ENCODE measurements around the gene CARD9.

CARD9 gene

DNA sequence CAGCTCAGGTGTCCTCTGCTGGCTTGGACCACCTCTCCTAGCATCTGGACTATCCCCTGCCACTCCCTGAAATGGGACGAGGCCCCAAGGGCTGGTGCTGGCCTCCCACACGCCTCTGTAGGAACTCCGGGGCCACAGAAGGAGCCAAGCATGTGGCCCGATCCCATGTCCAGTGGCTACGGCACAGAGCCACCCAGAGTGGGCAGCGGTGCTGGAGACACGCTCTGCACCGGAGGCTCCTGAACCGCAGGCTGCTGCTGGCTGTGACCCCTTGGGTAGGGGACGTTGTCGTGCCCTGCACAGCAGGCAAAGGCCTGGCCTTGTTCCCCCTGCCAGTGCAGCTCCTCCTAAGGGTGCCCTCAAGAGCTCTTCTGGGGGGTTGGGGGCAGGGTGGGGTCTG lies 6.4 kb upstream of the CARD9 start:
- DNase-seq, result no peak

DNA sequence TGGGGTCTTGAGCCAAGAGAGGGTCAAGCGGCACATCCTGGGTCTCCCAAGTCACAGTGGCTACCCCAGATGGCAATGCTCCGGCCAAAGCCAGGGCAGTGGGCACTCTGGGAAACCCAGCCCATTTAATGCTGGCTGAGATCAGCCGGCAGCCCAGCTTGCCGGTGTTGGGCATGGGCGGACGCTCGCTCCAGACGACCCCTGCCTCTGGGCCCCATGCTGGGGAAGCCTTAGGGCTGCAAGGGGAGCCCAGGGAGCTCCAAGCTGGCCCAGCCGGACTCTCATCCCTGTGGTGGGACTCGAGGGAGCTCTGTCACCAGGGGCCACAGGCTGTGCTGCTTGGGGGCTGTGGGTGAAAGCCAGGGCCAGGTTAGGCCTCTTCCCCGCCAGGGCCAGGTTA lies 5.9 kb upstream of the CARD9 start:
- DNase-seq, result no peak

GRCh38 chr9:136379003-136379287 lies 5.5 kb upstream of the CARD9 start:
- DNase-seq, result no peak

DNA sequence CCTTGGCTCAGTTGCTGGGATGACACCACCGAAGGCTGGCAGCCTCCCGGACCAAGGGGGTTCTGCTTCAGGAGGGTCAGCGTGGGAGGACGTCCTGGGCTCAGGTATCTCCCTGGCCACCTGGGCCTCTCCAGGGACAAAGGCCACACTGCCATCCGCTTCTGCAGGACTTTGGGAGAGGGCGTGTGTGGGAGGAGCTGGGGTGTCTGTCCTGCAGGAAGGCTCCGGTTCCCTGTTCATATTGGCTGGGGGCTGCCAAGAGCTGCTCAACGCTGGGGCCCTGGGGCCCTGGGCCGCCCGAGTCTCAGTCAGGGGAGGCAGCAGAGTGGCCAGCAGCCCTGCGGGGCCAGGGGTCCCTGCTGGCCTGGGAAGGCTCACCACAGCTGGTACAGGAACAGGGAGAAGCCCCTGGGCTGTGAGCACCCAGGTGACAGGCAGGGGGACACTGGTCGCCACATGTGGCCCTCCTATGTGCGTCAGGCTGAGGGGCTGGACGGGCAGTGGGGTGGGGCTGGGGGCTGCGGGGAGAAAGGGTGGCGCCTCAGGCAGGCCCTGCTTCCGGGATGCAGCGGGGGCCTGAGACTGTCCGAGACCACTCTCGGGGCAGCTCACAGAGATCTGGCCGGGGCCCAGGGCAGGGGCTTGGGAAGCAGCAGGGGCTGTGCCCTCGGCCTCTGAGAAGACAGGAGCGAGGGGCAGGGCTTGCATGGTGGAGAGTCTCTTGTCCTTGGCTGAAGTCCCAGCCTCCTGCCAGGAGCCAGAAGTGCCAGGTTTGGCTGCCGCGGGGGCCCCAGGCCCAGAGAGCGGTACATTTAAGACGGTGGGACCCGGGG lies 4.9 kb upstream of the CARD9 start:
- no peak for DNase-seq

GRCh38 chr9:136377341-136378169 lies 4.1 kb upstream of the CARD9 start:
- DNase-seq, result no peak

DNA sequence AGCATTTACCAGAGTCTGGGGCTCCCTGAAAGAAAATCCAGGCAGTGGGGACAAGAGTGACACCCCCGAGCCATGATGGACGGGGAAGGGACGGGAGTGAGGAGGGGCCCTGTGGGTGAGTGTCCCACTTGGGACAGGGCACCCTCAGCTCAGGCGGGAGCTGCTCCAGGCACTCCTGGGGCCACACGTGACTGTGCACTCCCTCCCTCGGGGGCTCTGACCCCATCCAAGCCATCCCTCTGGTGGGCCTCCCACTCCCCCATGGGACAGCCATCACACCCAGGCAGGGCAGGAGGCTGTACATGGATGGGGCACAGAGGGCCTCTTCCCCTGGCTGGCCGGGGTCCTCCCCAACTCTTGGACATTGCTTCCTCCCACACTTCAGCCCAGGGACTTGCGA lies 3.0 kb upstream of the CARD9 start:
- DNase-seq, result no peak

GRCh38 chr9:136375096-136375495 lies 1.6 kb upstream of the CARD9 start:
- DNase-seq, result no peak

DNA sequence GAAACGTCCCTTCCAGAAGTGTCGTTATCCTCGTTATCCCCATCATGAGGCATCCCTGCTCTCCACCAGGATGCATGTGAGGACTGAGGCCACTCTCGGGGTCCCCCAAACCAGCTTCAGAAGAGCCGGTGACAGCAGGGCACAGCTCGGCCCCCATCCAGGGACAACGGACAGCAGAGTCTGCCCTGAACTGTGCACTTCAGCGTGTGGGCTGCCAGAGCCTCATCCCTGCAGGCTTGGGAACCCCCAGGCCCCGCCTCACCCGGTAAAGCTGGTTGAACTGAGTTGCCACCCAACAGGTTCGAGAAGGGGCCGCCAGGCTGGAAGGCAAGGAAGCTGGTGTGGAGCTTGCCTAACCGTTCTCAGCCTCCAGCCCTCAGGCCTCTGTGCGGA lies 710 bp upstream of the CARD9 start:
- DNase-seq, result no peak

GRCh38 chr9:136372561-136373299 lies 739 bp downstream of the CARD9 start:
- DNase-seq, result no peak

DNA sequence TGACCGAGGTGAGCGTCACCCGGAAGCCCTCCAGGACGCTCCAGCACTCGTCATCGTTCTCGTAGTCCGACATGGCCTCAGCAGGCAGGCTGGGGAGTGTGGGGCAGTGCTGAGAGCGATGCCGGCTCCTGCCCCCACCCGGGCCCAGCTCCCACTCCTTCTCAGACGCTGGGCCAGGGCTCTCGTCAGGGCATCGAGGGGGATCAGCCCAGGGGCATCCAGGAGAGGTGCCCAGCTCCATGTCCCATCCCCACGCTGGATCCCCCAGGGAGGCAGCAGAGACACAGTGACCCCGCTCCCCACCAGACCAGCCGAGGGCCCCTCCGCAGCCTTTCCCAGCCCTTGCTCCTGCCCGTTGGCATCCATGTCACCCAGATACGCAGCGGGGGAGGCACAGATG lies 1.5 kb downstream of the CARD9 start:
- DNase-seq, result no peak

DNA sequence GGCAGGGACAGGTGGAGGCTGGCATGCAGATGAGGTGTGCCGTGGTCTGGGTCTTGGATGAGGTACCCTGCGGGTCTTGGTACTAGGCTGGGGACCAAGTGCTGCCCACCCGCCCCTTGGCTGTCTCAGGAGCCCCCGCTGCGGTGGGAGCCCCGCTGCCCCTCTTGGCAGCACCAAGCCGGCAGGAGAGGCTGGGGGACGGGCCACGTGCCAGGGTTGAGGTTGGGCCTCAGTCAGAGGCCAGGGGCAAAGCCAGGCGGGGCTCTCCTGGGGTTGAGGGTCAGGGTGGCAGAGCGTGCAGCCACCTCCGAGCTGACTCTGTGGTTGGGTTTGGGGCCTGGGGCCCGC lies 2.0 kb downstream of the CARD9 start:
- DNase-seq, result no peak

GRCh38 chr9:136370687-136371532 lies 2.6 kb downstream of the CARD9 start:
- no peak for DNase-seq

DNA sequence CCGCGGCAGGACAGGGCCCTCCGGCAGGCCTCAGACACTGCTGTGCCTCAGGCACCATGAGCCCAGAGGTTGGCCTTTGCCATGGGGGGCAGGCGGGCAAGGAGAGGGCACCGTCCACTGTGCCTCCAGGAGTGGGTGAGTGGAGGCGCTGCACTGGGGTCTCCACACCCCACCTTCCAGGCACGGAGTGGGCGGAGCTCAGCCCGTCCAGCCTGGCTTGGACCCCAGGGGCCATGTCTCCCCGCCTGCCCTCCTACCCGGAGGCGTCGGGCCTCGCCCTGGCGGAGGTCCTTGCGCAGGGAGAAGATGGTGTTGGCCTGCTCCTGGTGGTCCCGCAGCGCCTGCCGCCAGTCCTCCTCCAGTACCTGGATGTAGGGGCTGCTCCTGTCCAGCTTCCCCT lies 3.4 kb downstream of the CARD9 start:
- no peak for DNase-seq

GRCh38 chr9:136368190-136368589 lies 5.3 kb downstream of the CARD9 start:
- no peak for DNase-seq

DNA sequence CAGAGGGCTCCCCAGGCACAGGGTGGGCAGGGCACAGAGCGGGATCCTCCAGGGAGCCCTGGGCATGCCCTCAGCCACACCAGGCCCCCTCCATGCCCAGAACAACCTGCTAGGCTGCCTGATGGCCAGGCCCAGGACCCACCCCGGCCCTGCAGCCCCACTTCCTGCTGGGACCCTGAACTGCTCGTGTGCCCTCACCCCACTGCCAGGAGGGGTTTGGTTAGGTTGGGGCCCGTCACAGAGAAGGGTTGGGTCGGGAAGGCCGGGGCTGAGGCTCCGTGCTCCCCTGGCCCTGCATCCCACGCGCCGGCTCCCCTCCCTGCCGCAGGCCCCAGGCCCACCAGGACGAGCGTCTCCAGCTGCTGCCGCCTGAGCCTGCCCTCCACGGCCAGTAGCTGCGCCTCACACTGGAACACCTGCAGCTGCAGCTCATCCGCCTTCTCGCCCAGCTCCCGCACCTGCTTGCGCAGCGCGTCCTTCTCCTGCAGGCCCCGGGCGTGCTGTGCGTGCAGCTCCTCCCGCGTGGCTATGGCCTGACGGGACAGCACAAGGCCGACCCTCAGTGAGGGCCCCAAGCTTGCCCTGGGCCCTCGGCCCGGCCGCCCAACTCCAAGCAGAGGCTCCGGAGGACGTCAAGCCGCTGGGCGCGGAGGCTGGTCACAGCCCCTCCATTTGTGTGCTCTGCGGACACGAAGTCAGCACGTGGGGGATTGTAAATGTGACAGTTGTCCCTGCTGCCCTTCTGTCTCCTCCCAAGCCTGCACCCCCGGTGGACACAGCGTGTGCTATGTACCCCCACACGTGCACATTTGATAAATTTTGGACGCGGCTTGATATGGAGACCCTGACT lies 5.9 kb downstream of the CARD9 start:
- no peak for DNase-seq

DNA sequence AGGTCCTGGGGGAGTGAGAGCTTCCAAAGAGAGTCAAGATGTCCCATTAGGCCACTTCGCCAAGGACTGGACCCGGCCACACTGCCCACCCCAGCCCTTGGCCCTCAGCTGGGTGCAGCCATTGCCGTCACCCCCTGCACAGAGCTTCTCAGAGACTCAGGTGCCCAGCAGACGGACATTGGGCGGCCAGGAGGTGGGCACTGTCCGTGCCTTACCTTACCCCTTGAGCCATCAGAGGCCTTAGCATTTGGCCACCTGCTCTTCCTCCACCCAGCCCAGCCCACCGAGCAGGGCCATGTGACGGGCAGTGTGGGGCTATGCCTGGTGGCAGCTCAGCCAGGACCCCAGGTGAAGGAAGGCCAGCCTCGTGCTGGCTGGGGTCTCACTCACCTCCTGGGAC lies 6.6 kb downstream of the CARD9 start:
- DNase-seq, result no peak

- DNase-seq, result no peak
These were observed 7.7 kb downstream of the CARD9 start for GRCh38 chr9:136365775-136366222.

DNA sequence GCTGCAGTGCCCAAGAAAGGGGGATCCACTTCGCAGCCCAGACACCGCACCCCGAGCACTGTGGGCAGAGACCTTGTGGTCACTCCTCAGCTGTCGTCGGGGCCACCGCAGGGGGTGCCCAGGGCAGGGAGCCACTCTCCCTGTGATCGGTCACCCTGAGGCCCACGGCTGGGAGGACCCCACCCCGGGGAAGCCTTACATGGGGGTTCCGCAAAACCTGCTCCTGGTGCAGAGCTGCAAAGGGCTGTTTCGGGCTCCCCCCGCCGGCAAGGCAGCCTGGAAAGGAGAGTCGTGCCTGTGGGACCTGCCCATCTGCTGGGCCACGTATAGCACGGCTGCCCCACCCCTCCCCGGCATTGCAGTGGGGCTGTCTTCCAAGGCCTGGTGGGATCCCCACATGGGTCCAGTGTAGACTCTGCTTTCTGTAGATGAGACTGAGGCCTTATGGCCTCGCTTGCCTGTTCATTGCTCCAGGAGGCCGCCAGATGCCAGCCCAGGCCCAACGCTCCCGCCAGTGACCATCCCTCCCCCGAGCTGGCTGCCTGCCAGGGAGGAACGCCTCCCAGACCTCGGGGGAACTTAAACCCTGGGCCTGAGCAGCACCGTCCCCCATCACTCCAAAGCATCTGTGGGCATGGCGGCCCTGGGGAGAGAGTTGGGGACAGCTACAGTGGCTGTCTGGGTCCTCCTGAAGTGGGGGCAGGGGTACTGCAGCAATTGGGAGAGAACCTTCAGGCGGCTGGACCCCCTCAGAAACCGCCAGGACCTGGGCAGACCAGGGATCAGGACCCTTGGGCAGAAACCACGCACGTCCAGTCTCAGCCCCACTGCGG lies 8.3 kb downstream of the CARD9 start:
- DNase-seq, result no peak

- DNase-seq, result no peak
These were observed 9.3 kb downstream of the CARD9 start for GRCh38 chr9:136363949-136364748.
